ENCODE results near the gene HPS4.
A peak's percentile ranks its signal among the peaks of the same experiment; 100 is the strongest.

HPS4 gene

GRCh38 chr22:26463688-26464087 is 19.9 kb downstream of the HPS4 start:
- no peak for DNase-seq

GRCh38 chr22:26463101-26463661 is 20.4 kb downstream of the HPS4 start:
- DNase-seq, result no peak

- DNase-seq, result no peak
Measured at GRCh38 chr22:26462641-26463040, 20.9 kb downstream of the HPS4 start.

DNA sequence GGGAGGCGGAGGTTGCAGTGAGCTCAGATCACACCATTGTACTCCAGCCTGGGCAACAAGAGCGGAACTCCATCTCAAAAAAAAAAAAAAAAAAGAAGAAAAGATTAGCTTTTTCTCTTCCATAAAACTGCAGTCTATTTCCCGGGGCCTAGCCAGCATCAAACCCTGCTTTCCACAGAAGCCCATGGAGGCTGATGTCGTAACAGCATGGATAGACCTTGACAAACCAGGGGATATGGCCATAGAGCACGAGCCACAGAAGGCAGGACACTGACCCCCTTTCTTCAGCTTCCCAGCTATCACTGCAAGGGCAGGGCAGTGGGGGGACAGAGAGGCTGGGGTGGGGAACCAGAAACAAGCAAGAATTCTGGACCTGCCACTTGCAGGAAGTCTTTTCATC is 21.5 kb downstream of the HPS4 start:
- no peak for DNase-seq

- DNase-seq, result peak; percentile 42
Measured at GRCh38 chr22:26461188-26461810, 22.3 kb downstream of the HPS4 start.

DNA sequence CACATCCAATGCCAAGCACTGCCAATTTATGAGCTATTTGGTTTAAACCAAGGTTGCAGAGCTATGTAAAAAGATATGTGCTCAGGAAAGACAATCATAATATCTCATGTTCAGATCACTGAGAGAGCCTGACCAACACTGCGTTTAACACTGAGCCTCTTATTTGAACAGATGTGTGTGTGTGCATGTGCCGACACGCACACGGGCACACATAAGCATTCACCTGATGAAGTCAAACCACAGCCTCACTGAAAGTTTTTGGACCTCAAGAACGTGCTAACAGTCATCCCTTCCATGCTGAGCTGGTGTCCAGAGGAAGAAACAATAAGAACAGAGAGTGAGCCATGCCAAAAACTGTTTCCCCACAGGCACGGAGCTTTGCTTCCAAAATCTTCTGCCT is 23.4 kb downstream of the HPS4 start:
- DNase-seq, result no peak

DNA sequence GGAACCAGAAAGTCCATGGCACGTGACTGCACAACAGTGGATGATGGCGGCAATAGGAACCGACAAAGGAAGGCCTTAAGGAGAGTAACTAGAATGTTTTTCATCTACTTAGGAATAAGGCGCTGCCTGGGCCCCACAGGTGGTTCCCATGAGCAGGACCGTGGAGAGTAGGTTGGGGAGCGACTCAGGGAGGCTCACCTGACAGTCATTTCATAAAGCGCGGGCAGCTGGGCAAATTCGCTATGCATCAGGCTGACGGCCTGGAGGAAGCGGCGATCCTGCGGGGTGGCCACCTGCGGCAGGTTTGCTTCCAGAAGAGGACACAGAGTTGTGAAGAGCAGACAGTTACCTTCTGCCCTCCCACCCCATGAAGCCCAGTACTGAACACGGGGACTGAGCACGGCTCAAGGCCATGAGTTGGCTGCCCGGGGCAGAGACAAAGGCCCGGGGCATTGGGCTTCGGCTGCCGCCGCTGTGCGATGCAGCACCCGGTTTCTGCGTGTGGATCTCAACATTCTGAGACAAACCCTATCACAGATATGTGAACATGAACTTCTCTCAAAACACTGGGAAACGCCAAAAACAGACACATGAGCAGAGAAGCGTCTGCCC is 25.8 kb downstream of the HPS4 start:
- no peak for DNase-seq

DNA sequence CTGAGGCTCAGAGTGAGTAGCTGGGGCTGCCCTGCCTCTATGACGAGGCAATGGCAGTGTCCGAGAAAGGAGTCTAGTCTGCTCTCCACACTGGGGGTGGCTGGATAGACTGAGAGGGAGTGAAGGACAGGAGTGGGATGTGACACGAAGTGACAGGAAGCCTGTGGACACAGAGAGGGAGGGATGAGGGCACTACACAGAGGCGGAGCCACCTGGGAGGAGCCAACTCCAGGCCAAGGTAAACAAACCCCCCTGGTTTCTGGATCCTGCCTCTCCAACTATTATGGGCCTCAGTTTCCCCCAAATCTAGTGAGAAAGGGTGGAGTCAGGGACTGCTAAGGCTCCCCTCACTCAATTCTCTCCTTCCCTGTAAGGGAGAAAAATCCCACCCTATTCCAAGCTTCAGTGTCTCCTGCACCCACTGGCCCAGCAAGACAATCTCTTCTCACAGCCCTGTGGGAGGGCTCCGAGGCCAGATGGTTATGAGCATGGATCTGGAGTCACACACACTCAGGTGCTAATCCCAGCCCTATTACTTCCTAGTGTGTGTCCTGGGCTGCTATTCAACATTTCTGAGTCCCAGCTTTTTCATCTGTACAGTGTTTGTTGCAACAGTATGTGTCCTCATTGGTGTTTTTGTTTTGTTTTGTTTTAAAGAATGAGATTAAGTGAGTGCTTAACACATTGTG is 29.6 kb downstream of the HPS4 start:
- DNase-seq, result no peak

DNA sequence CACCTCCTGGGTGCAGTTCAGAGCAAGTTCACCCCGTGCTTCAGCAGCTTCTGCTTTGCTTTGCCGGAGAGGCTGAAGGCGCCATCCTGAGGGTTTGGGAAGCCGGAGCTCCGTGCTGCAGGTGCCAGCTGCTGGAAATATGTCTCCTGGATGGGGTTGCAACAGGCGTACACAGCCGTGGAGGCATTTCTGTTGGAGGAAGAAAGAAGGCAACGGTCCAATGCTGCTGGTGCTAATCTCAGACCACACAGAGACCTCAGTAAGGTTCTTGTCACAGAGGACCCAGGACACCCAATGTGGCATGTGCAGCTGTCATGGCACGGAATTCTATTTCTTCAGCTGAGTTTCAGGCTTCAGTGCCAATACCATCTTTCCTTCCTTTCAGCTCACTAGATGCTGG is 30.4 kb downstream of the HPS4 start:
- no peak for DNase-seq

DNA sequence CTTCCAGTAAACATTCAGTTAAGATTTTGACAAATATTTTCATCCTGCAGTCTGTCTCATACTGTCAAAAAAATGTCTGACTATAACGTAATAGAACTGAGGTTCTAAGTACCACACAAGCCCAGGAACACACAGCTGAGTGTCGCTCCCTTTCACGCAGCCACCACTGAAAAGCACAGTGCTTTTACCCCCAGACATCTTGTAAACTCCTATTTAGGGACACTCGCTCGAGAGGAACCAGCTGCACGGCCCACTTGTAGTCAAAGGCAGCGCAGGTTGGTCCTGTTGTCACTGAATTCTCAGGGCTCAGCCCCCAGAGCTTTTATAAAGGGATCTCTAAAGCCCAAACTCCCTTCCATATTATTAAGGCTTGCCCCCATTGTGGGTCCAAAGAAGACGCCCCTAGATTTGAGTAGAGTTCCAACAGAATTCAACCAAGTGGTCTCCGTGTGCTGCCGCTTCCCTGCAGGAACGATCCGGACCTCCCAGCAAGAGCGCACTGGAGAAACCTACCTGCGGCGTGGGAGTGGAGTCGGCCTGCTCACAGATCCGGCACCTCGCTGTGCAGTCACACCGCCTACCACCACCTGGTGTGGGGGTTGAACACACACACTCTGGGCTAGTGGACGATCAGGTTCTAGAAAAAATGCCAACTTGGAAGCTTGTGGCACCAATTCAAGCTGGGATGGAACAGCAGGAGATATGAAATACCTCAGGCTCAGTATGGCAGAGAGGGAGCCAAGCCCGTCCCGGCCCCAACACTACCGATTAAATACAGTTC is 31.2 kb downstream of the HPS4 start:
- no peak for DNase-seq

- peak; percentile 36 for DNase-seq
Measured at GRCh38 chr22:26450453-26451185, 33.0 kb downstream of the HPS4 start.

- no peak for DNase-seq
Measured at GRCh38 chr22:26448941-26449340, 34.6 kb downstream of the HPS4 start.

GRCh38 chr22:26448334-26448733 is 35.2 kb downstream of the HPS4 start:
- DNase-seq, result no peak

DNA sequence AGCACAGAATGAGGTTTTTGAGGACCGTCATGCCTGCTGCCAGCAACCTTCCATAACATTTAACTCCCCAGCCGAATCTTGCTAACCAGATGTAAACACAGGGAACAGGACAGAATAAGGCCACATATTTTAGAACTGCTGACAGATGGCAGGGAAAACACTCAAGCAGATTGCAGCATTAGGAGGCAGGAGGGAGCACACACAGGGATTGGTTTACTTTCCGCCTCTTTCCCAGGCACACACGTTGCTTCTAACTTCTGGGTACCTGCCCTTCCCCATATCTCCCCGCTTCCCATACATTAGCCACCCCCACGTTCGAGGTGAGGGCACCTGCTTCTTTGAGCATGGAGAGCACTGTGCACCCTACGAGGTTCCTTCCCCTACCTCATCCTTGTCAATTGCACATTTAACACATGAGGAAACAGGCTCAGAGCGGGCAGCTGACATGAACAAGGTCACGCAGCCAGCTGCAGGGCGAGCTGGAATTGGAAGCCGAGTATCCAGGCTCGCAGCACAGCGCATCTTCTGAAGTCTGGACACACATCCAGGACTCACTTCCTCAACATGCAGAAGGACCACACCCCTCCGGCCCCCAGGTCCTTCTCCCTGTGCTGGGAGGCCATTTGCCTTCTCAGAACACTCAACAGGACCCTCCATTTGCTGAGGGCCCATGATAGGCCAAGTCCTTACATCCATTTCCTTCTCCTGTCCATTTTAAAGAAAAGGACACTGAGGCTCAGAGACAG is 35.8 kb downstream of the HPS4 start:
- peak; percentile 83 for DNase-seq

DNA sequence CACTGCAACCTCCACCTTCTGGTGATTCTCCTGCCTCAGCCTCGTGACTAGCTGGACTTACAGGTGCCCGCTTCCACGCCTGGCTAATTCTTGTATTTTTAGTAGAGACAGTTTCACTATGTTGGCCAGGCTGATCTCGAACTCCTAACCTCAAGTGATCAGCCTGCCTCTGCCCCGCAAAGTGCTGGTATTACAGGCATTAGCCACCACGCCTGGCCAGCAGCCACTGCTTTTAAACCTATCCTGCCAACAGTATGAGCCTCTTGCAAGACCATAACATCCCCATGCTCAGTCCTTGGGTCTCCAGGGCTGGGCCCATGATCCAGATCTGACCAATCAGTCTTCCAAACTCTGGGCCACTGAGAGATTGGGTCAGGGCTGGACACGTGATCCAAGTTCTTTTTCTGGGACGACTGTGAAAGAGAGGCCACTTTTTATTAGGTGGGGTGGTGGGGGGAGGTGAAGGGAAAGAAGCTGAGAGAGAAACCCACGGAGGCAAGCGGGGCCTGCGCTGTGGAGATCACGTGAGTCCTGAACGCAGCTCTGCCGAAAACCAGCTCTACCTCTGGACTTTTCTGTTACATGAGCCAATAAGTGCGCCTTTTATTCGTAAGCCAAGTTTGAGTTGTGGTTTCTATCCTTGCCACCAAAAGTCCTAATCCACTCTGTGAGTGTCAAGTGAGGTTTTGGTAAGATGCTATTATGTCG is 36.6 kb downstream of the HPS4 start:
- no peak for DNase-seq

- no peak for DNase-seq
Measured at GRCh38 chr22:26445577-26446275, 37.9 kb downstream of the HPS4 start.

- no peak for DNase-seq
Measured at GRCh38 chr22:26444777-26445176, 38.8 kb downstream of the HPS4 start.

GRCh38 chr22:26443901-26444690 is 39.5 kb downstream of the HPS4 start:
- no peak for DNase-seq

- no peak for DNase-seq
Measured at GRCh38 chr22:26442086-26442756, 41.4 kb downstream of the HPS4 start.

Measured in NCI-H1694 treated with DMSO at 0.1 percent for 48 hours (cell line).